HG03460 (cell line): ENCODE results near the gene NUP88.

ENCODE experiments used
- ATAC-seq: cut with Tn5 transposase; IDR thresholded peaks from one replicate; pipeline ENCODE4 v1.9.1; 2021; ENCODE audit not compliant: unreplicated experiment

Gene NUP88

DNA sequence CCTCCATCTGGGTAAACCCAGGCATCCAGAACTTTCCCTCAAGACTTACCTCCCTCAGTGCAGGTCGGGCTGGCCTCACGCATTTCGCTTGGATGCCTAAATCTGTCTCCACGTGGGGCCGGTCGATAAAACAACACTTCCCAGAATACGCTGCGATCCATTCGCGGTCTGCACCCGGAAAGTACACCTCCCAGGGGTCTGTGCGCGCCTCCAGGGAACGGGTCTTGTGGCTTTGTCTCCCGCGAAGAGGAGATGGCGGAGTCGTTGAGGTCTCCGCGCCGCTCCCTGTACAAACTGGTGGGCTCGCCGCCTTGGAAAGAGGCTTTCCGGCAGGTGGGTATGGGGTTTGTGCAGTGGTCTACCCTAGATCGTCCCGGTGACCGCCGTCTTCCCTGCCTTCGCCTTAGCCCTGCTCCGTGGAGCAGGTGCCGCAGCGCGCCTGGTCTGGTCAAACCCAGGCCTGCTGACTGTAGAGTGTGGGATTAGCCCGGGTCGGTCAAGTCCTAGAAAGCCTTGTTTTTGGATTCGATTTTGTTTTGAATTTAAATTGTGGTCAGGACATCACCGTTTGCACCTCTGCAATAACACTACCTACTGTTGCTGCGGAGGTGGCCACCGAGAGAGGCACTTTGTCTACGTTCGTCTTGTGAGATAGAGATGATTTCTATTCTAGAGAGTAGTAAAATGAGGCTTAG is 644 bp upstream of the NUP88 start, which contains the start of gene RPAIN:
RPAIN (plus strand) TSS at position 224 of the 695 bp plus-strand sequence; CDS start at position 253, 29 bp downstream.
- peak; percentile 58 for ATAC-seq

DNA sequence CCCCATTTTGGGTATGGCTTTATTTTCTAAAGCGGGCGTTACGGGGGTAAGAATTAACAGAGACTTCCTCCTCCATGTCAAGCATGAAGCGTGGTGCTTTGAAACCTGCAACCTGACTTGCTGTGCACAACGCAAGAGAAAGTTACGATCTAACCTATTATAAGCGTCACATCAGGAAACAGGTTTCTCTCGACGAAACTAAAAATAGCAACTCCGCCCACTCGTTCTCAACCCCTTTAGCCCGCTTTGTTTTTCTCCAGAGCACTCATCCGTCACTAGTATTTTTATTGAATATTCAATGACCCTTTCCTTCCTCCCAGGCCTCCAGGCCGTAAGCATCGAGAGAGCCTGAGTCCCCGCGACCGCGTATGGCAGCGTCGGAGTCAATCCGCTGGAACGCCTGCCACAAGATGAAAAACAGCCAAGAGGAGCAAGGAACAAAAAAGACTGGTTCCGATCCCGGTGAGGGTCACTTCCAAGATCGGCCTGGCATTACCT is 555 bp downstream of the NUP88 start:
- peak; percentile 27 for ATAC-seq

DNA sequence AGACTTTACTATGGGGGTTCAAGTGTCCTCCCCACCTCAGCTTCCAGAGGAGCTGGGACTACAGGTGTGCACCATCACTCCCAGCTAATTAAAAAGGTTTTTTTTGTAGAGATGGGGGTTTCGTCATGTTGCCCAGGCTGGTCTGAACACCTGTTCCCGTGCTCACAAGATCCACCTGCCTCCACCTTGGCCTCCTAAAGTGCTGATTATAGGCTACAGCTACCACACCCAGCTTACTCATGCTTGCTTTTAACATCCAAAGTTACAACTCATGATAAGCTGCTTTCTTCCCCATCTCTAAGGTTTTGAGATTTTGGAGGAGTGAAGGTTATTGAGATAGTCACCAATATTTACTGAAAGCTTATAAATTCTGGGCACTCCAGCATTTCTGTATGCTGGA is 2.6 kb downstream of the NUP88 start:
- ATAC-seq: no peak

DNA sequence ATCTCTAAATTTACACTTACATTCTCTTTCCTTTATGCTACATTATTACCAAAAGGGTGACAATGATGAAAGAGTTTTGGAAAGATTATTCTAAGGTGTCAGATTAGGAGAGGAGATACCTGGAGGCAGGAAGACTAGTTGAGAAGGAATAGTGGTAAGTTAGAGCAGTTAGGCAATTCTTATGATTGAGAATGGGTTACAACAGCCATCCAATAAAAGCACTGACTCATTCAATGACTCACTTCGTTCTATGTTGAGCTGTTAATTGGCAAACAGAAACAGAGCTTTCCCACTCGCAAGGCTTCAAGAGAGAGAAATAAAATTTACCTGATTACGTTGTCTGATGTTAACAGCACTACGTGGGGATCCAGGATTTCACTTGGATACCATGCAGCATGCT is 5.8 kb downstream of the NUP88 start:
- ATAC-seq: no peak

DNA sequence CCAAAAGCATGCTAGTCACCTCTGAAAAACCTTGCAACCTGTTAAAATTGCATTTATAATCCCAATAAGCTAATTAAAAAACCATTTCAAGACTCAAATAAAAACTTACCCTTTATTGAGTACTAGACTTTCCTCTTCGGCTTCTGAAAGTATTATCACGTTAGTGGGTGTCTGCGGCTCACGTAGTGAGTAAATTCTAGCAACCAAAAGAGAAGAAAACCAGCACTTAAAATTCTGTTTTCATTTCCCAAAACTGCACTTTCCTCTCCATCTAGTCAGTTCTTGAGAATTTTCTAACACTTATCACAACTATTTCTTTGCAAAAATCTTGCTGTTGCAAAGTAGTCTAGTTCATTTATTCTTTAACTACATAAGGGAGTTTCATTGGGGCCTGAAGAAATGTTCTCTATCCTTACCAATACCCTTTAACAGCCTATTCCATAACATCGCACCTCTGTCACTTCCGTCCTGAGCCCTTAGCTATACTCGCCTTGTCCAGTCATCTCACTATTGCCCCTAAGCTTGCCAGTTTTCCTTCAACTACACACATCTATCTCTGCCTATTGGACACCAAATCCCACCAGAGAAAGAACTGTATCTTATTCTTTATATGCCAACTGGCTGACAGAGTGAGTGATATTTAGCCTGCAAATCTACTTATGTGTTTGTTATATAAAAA is 8.7 kb downstream of the NUP88 start:
- no peak for ATAC-seq

DNA sequence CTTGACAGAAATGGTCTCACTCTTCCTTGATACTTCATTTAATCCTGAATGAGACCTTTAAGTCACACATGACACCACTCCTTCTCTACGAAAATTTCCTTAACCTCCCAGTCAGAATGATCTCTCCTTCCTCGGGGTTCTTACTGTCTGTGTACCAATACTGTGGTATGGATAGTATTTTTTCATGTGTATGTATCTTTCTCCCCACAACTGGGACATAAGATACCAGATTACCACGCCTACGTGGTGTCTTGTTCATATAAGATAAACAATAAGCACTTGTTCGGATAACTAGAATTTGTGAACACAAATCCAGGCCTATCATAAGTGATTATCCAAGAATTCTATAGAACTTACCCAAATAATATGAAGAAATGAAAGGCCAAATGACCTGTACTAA is 11.3 kb downstream of the NUP88 start:
- no peak for ATAC-seq

DNA sequence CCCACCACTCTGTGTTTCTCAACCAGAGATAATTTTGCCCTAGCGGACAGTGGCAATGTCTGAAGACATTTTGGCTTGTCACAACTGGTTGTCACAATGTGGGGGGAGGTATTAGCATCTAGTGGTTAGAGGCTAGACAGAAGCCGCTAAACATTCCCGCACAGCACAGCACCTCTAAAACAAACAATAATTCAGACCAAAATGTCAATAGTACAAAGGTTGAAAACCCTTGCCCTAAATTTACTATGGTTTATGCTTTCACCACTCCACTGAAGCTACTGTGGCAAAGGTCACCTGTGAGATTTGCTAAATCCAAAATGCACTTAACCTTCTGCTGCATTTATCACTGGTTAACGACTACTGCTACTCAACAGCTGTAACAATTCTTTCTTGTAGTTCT is 14.1 kb downstream of the NUP88 start:
- no peak for ATAC-seq

DNA sequence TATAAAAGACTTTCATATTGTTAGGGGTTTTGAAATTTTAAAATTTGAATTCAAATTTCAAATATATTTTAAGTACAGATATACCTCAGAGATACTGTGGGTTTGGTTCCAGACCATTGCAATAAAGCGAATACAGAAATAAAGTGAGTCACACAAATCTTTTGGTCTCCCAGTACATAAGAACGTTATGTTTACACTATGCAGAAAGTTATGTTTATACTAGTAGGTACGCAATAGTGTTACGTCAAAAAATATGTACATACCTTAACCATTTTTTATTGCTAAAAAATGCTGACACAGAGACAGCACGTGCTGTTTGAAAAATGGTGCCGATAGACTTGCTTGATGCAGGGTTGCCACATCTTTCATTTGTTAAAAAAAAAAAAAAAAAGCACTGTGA is 19.7 kb downstream of the NUP88 start:
- no peak for ATAC-seq

DNA sequence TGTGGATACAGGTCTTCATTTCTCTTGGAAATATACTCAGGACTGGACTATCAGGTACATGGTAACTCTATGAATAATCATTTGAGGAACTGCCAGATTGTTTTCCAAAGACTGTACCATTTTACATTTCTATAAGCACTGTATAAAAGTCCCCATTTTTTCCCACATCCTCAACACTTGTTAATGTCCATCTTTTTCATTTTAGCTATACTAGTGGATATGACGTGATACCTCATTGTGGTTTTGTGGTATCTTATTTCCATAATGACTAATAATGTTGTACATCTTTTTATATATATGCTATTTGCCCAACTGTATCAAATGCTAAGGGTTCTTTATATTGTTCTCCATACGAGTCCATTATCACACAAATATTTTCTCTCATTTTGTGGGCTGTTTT is 22.9 kb downstream of the NUP88 start:
- ATAC-seq: no peak

DNA sequence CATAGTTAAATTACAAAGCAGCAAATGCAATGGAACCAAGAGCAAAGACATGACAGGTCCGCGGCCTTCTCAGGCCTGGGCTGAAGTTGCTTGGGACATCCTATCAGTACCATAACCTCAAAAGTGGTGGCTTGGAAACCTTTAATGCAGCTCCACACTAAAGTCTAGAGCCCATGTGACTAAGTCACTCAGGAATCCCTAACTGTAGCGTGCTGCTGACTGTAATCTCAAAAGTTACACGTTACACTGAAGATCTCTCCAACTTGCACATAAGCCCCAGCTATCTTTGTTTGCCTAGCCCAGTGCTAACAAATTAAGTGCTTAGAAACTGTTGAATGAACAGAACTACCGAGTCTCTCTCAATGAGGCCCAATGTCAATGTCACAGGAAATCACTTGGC is 27.8 kb downstream of the NUP88 start:
- ATAC-seq: no peak

DNA sequence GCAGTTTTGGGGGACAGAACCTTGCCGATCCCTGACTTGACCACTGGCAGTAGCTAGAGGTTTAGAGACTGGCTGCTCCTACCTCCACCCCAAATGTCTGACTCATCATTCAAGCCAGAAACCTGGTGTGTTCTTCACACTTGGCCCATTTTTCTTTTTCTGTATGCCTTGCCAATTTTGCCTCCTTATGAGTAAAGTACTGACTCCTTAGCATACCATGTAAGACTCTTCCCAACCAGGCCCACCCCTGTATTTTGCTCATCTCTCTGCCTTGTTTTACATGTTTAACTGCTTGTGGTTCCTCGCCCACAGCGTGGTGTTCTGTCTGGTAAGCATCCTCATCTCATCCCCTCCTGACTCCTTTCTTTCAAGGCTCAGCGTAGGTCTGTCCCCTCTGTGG is 37.9 kb downstream of the NUP88 start:
- no peak for ATAC-seq

DNA sequence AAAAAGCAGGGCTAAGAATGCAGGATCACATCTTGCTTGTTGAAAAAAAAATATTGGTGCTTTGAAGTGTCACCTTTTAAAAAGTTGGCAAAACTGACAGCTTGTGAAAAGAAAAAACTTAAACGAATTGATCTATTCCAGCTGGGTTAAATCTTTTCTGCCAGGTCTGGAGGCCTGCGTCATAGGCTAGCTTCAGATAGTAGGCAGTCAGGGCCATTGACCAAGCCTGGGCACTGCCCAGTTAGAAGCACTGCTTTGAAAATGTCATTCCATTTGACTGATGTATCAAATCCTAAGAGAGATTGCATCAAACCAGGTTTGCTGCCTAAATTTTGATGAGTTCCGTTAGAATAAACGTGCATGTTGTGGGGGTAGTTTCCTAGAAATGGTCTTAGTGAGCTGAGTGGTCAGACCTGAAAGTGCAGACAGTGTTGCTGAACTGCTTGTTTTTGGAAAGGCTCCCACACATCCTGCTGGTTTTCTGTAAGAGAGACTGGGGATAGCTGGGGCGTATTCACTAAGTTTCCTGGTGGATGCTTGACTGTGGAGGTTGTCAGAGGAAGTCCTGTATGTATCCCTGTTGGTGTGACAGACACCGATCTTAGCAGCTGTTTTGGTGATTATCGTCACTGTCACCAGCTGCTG is 38.8 kb downstream of the NUP88 start:
- ATAC-seq: no peak

DNA sequence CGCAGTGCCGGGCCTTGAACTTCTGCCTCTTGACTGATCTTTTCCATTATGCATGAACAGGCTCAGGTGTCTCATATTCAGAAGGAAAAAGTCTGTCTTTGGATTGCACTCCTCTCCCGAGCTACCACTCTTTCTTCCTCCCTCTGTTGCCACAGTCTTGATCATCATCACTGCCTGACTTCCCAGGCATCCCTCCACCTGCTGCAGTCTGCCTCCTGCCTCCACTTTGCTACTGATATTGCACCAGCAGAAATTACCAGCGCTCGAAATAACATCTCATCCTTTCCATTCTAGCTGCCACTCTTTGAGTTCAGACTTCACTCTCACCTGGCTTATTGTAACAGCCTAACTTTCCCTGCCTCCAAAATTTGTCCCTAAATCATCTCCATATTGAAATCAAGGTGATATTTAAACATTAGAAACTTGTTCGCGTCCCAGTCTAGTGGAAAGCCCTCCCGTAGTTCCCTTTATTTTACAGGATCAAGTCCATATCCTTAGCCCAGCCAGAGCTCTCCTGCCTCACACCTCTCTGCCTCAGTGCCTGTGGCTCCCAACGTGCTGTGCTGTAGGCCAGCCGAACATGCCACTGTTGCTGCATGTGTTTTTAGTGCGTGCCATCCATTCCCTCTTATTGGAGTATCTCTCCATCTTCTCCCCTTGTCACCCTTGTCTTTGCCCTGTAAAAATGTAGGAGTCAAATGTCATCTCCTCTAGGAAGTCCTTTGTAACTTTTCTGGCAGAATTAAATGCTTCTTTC is 39.9 kb downstream of the NUP88 start:
- no peak for ATAC-seq

DNA sequence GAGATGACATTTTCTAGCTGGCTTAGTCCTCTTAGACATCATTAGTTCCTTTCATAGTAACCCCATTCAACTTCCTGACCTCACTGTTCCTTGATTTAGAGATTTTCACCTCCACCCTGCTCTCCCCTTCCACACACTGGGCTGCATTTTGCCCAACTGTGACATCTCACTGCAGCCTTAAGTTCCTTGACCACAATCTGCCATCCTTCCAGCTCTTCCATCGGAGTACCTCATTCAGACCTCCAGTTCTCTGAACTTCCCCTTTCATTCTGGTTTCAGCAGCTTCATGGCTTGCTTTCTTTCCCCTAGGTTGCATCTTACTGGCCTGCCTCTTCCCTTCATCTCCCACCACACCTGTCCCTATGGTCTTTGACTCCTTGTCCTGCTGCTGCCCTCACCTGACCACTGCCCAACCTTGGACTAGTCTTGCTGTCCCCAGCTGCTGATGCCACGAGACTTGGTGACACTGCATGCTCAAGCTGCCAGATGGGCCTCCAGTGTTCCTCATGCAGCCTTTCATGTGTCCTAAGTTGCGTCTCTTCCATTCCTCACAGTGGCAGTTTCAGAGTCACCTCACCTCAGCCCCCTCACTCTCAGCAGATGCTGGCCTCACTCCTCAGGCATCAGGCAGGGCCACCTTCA is 40.8 kb downstream of the NUP88 start:
- no peak for ATAC-seq

DNA sequence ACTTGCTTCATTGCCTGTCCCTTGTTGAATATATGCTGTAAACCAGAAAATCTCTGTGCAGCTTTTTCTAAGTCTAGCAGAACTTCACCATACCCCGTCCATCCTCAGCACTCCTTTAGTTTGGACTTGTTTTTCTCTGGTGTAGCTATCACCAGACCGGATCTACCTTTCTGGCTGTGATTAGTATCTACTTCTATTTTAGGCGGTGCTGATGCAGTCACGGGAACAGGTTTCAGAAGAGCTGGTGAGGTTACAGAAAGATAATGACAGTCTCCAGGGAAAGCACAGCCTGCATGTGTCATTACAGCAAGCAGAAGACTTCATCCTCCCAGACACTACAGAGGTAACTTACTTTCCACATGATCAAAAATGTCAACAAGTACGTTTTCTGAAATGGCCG is 46.4 kb downstream of the NUP88 start:
- ATAC-seq: no peak

DNA sequence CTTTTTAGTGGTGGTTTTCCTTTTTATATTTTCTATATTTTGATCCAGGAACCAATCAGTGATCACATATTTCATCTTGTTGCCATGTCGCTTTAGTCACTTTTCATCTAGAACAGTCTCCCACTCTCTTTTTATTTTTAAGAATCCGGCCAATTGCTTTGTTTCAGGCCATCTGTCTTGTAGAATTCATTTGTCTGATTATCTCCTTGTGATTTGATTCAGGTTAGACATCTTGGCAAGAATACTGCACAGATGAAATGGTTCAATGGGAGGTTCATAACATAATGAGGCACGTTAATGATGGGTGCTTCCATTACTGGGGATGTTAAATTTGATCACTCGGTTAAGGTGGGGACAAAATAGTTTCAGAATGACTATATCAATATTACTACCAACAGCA is 49.1 kb downstream of the NUP88 start:
- no peak for ATAC-seq

DNA sequence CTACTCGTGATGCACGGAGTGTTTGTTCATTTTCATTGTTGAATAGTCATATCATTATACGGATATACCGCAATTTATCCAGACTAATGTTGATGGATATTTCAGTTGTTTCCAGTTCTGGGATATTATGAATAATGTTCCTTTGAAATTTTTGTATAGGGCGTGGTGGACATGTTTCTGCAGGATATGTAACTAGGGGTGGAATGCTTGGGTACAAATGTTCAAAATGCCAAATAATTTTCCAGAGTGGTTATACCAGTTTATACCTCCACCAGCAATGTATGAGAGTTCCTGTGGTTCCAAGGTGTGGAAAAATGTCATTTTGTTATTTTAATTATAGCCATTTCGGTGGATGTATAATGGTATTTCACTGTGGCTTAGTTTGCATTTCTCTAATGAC is 53.6 kb downstream of the NUP88 start:
- no peak for ATAC-seq

DNA sequence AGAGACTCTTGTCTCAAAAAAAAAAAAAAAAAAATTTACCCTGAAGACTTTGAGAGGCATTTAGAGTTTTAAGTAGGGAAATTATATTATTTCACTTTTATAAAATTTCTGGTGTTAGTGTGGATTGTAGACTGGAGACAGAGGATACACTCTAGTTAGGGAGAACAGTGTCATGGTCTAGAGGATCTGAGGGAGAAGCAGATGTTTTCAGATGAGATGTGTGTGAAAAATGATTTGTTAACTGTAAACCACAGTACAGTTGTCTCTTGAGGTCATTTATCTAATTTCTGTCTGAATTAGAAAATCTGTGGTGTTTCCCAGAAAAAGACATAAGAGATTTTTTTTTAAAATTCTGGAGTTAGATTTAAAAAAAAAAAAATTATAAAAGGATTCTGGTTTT is 54.8 kb downstream of the NUP88 start:
- ATAC-seq: no peak

DNA sequence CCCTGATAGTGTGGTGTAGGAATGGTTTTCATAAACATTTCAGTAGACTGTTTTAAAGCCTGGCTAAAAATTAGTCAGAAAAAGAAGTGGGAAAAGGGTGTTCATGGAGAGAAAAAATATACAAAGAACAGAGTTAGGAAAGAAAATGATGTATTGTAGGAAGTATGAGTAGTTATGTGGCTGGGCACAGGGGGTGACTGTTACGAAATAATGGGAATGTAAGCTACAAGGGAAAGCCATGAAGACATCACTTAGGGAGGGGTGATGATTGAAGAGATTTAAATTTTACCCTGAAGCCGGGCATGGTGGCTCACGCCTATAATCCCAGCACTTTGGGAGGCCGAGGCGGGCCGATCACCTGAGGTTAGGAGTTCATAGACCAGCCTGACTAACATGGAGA is 55.3 kb downstream of the NUP88 start:
- ATAC-seq: no peak

DNA sequence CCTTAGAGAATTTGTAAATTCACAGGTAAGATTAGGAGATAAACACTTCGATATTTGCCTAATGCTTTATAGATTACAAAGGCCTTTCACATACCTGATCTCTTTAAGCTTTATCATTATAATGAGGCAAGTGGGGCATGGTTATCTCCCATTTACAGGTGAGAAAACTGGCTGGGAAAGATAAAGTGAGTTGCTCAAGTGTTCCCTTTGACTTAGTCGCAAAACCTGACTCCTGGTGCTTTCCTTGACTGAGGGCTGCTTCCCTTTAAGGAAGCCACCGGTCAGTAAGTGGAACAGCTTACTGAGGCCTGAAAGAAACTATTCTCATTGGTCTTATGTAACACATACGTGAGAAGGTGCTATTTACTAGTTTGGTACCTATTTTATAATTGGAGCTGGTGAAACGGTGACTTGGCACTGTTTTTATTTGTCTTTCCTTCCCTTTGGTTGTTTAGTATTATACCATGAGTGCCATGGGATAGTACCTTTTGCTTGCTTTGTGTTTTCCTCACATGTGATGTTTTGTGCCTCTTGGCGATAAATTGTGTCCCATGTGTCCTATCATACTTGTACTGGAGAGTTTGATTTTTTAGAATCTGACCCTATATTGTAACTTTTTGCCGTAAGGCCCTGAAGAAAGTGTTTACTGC is 57.2 kb downstream of the NUP88 start:
- ATAC-seq: no peak
